ENCODE results near the gene SMAD7. TPM values are rescaled to one million over a fixed set of nuclear protein-coding genes. Genes with fewer than 3 reads are reported as not detected.

SMAD7 gene
- total and polyA plus RNA-seq, 10 of the 15 experiments (the other 5 are each of a cell fraction or from before 2014, with no cell fraction given): 1.3 to 22.5 (median 8.0) TPM

- TF ChIP-seq RELB (IDR thresholded peaks at IDR 0.05; ENCODE audit: low read depth) (no peak), ZBTB40 (IDR thresholded peaks at IDR 0.05; ENCODE audit: borderline replicate concordance) (no peak), TBL1XR1 (IDR thresholded peaks at IDR 0.05; ENCODE audit: low read depth, low read length) (no peak), RUNX3 (IDR thresholded peaks at IDR 0.05; ENCODE audit: low read length) (no peak), E2F8 (IDR thresholded peaks at IDR 0.05; ENCODE audit: low read depth, partially characterized antibody) (no peak), YY1 (IDR thresholded peaks at IDR 0.05; ENCODE audit: low read depth, low read length) (no peak), ATF2 (IDR thresholded peaks at IDR 0.05; ENCODE audit: low read length) (no peak)
Measured at GRCh38 chr18:48905513-48905912, 45.3 kb downstream of the SMAD7 start (continued).
